GM23338 (cell line): ENCODE results near the gene RAB6A. TPM values are rescaled to one million over a fixed set of nuclear protein-coding genes. Genes with fewer than 3 reads are reported as not detected.

ENCODE experiments used
- ATAC-seq: fragments of 200-7000 bp; cut with Tn5 transposase; 3 replicates; pipeline ENCODE4 v1.9.1; 2020
- DNase-seq: peaks from one replicate; pipeline ENCODE4 v3.0.0-alpha.2; 2015; ENCODE audit warnings: low spot score
- H2AFZ ChIP-seq: fragments of 200-600 bp; sonication (generic); 2 replicates; pipeline ENCODE4 v1.8.0; 2016; ENCODE audit warnings: antibody characterized with exemption, mild to moderate bottlenecking, moderate library complexity
- H3F3A ChIP-seq: fragments of 200-600 bp; sonication (generic); replicated peaks from 2 replicates; pipeline ENCODE4 v1.8.0; 2017; ENCODE audit warnings: antibody characterized with exemption, mixed run types, low read depth
- H3K27ac ChIP-seq: fragments of 200-600 bp; sonication (generic); 2 replicates; pipeline ENCODE4 v1.6.1; 2016; ENCODE audit warnings: low read depth
- H3K27me3 ChIP-seq: fragments of 200-600 bp; sonication (generic); 2 replicates; pipeline ENCODE4 v1.8.0; 2016; ENCODE audit warnings: mild to moderate bottlenecking, mixed run types, moderate library complexity; ENCODE audit not compliant: insufficient read depth
- H3K36me3 ChIP-seq: fragments of 200-600 bp; sonication (generic); 2 replicates; pipeline ENCODE4 v1.8.0; 2016; ENCODE audit warnings: mild to moderate bottlenecking; ENCODE audit not compliant: insufficient read depth
- H3K4me1 ChIP-seq: fragments of 200-600 bp; sonication (generic); 2 replicates; pipeline ENCODE4 v1.8.0; 2016; ENCODE audit warnings: mild to moderate bottlenecking, moderate library complexity; ENCODE audit not compliant: insufficient read depth
- H3K4me2 ChIP-seq: fragments of 200-600 bp; sonication (generic); 2 replicates; pipeline ENCODE4 v1.7.1; 2017; ENCODE audit warnings: mixed run types
- H3K4me3 ChIP-seq: fragments of 200-600 bp; sonication (generic); 2 replicates; pipeline ENCODE4 v1.6.1; 2016; ENCODE audit warnings: mixed run types
- H3K79me2 ChIP-seq: fragments of 200-600 bp; sonication (generic); replicated peaks from 2 replicates; pipeline ENCODE4 v1.8.0; 2017; ENCODE audit warnings: mild to moderate bottlenecking; ENCODE audit not compliant: insufficient read depth
- H3K9me2 ChIP-seq: fragments of 200-600 bp; sonication (generic); 2 replicates; pipeline ENCODE4 v1.8.0; 2017; ENCODE audit not compliant: insufficient read depth
- H4K20me1 ChIP-seq: fragments of 200-600 bp; sonication (generic); replicated peaks from 2 replicates; pipeline ENCODE4 v1.8.0; 2017; ENCODE audit warnings: mild to moderate bottlenecking; ENCODE audit not compliant: insufficient read depth
- H3K27ac Mint-ChIP-seq: 2 replicates; pipeline ENCODE4 v1.8.0; 2020; ENCODE audit warnings: inconsistent platforms, mild to moderate bottlenecking, moderate library complexity, mixed read lengths
- H3K27me3 Mint-ChIP-seq: 3 replicates; pipeline ENCODE4 v1.8.0; 2022; ENCODE audit warnings: low read depth, mild to moderate bottlenecking, moderate library complexity, mixed read lengths, inconsistent platforms; ENCODE audit not compliant: insufficient read depth, poor library complexity
- H3K36me3 Mint-ChIP-seq: 3 replicates; pipeline ENCODE4 v1.8.0; 2021; ENCODE audit warnings: low read depth, mild to moderate bottlenecking, inconsistent platforms, moderate library complexity, mixed read lengths
- H3K4me1 Mint-ChIP-seq: 3 replicates; pipeline ENCODE4 v1.8.0; 2020; ENCODE audit warnings: mild to moderate bottlenecking, inconsistent platforms, mixed read lengths
- H3K4me3 Mint-ChIP-seq: 3 replicates; pipeline ENCODE4 v1.8.0; 2021; ENCODE audit warnings: moderate library complexity, mild to moderate bottlenecking, inconsistent platforms, mixed read lengths
- H3K9me3 Mint-ChIP-seq: 3 replicates; pipeline ENCODE4 v1.8.0; 2020; ENCODE audit warnings: moderate library complexity, mild to moderate bottlenecking, inconsistent platforms, mixed read lengths
- EZH2phosphoT487 ChIP-seq: fragments of 200-600 bp; sonication (generic); IDR thresholded peaks from one replicate; pipeline ENCODE4 v1.8.1; 2018; ENCODE audit warnings: antibody characterized with exemption; ENCODE audit not compliant: unreplicated experiment
- JUNB ChIP-seq: IDR thresholded peaks from one replicate; pipeline ENCODE4 v1.6.1; 2016; ENCODE audit warnings: antibody characterized with exemption; ENCODE audit not compliant: unreplicated experiment
- NANOG ChIP-seq: IDR thresholded peaks from 2 replicates; pipeline ENCODE4 v1.6.1; 2016; ENCODE audit warnings: antibody characterized with exemption, borderline replicate concordance
- POLR2AphosphoS5 ChIP-seq: IDR thresholded peaks from 2 replicates; pipeline ENCODE4 v1.6.1; 2016; ENCODE audit warnings: antibody characterized with exemption, low read depth
- ZNF114 ChIP-seq: fragments of 250-450 bp; sonication (Bioruptor Pico); IDR thresholded peaks from 2 replicates; pipeline ENCODE4 v1.5.0; 2020; ENCODE audit warnings: mild to moderate bottlenecking, moderate library complexity
- ZNF331 ChIP-seq: fragments of 250-450 bp; sonication (Bioruptor Pico); IDR thresholded peaks from 2 replicates; pipeline ENCODE4 v1.5.0; 2020; ENCODE audit warnings: low read depth, mild to moderate bottlenecking, moderate library complexity
- polyA plus RNA-seq: library from polyadenylated mRNA; unstranded; fragments of >200 nt; fragmentation: Nextera tagmentation; extraction: Ambion mirVana; gene quantifications from 2 replicates; pipeline ENCODE4 v1.2.1, GENCODE V29; 2016
- total RNA-seq: library from RNA; depleted of rRNA; stranded (reverse); fragments of >200 nt; shearing (Covaris generic); gene quantifications from 2 replicates; pipeline ENCODE4 v1.2.3, GENCODE V29; 2014
- TF ChIP-seq, protein P1 (sequence below): IDR thresholded peaks from one replicate; pipeline ENCODE4 v1.6.1; 2018; ENCODE audit warnings: antibody characterized with exemption; ENCODE audit not compliant: unreplicated experiment
- TF ChIP-seq, protein P2 (sequence below): IDR thresholded peaks from 2 replicates; pipeline ENCODE4 v1.6.1; 2016; ENCODE audit warnings: antibody characterized with exemption
- TF ChIP-seq, protein P3 (sequence below), 2 experiments: fragments of 200-600 bp in 1 of 2; sonication (generic) in 1 of 2; conservative IDR thresholded peaks; 2 replicates each; pipeline versions ENCODE4 v1.5.1 to v1.6.1; 2016 to 2017; ENCODE audit warnings: antibody characterized with exemption in 2 of 2, low read depth in 2 of 2, mild to moderate bottlenecking in 2 of 2, moderate library complexity in 1 of 2

Gene RAB6A
- total and polyA plus RNA-seq, 2 experiments from 2014 or later = 61.1 to 127 TPM

DNA sequence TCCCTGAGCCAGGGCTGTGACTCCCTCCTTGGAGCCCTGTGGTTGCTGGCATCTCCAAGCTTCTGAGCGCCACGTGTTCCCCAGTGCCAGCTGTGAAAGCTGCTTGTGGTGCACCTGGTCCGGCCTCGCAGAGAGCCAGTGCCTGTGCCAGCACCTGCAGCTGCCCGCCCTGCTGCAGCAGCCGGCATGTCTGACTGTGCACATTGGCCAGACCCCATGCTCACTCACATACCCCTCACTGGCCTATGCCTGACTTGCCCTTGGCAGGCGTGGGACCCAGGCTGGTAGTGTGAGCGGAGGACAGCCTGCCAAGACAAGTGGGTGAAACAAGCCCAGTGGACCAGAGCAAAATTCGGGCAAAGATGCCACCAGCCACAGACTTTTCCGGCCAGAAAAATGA lies 36.6 kb upstream of the RAB6A start:
- Histone ChIP-seq H3K36me3 (no peaks in the 10 kb centered on the region), H4K20me1 (peaks cover 6% of the 10 kb centered on the region), H2AFZ (no peak overlapping the region), H3K79me2 (peaks cover 11% of the 10 kb centered on the region; the same call in 1 of the 2 replicates), H3K4me1 (no peaks in the 10 kb centered on the region), H3K4me3 (no peak overlapping the region), H3K9me2 (no peaks in the 10 kb centered on the region), H3K27me3 (no peaks in the 10 kb centered on the region), H3F3A (no peaks in the 10 kb centered on the region), H3K4me2 (no peak overlapping the region), H3K27ac (no peak overlapping the region)
- no peak overlapping the region for H3K4me3 Mint-ChIP-seq
- no peaks in the 10 kb centered on the region for H3K9me3 Mint-ChIP-seq
- DNase-seq (no peak), ATAC-seq (no peak)
- no peaks in the 10 kb centered on the region for H3K4me1 Mint-ChIP-seq
- H3K27ac Mint-ChIP-seq = no peak overlapping the region
- no peak for TF ChIP-seq EZH2phosphoT487
- peaks cover 7% of the 10 kb centered on the region for H3K36me3 Mint-ChIP-seq
- H3K27me3 Mint-ChIP-seq = no peaks in the 10 kb centered on the region

DNA sequence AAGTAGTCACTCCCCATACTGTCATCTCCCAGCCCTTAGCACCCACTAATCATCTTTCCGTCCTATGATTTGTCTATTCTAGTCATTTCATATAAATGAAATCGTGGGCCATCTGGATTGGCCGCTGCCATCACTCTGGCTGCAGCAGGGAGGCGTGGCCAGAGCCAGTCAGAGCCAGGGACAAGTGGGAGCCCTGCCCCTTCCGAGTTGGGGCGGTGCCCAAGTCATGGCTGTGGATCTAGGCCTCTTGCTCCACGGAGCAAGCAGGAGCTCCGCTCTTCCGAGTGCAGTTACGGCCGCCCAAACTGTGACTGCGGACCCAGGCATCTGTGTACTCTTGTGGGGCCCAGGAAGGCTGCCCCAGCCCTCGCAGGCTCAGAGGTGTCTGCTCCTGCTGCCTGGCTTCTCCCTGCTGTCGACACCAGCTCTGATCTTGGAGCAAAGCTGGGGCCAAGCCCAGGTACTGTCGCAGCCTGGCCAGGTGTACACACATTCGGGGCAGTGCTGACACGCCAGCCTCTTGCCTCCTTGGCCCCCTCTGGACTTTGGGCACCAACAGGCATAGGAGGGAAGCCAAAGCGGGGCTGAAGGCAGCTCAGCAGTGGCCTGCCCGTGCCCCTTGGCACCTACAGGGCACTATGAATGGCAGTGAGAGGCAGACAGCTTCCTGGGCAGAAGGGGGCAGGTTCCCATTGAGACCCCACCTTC lies 35.2 kb upstream of the RAB6A start:
- H3F3A ChIP-seq = no peaks in the 10 kb centered on the region
- DNase-seq (peak; percentile 57), ATAC-seq (peak; percentile 98)
- H3K79me2 ChIP-seq = peaks cover 12% of the 10 kb centered on the region
- H3K27ac ChIP-seq = 0 out of 2 replicates have a peak overlapping the region, but pooled peaks have one; percentile 57
- Mint-ChIP-seq H3K36me3 (peaks cover 7% of the 10 kb centered on the region), H3K27me3 (no peaks in the 10 kb centered on the region), H3K27ac (no peak overlapping the region; the same call in 1 of the 2 replicates), H3K4me1 (no peaks in the 10 kb centered on the region), H3K4me3 (no peak overlapping the region), H3K9me3 (no peaks in the 10 kb centered on the region)
- no peaks in the 10 kb centered on the region for H3K36me3 ChIP-seq
- H3K9me2 ChIP-seq = no peaks in the 10 kb centered on the region
- H4K20me1 ChIP-seq = peaks cover 6% of the 10 kb centered on the region
- no peaks in the 10 kb centered on the region for H3K4me1 ChIP-seq
- H2AFZ ChIP-seq = no peak overlapping the region
- H3K4me3 ChIP-seq = no peak overlapping the region
- no peak overlapping the region for H3K4me2 ChIP-seq
- TF ChIP-seq ZNF114 (CRISPR knock-in tag) (no peak), POLR2AphosphoS5 (no peak), ZNF331 (CRISPR knock-in tag) (no peak), NANOG (no peak), EZH2phosphoT487 (no peak), JUNB (no peak)
- TF ChIP-seq, protein P1, sequence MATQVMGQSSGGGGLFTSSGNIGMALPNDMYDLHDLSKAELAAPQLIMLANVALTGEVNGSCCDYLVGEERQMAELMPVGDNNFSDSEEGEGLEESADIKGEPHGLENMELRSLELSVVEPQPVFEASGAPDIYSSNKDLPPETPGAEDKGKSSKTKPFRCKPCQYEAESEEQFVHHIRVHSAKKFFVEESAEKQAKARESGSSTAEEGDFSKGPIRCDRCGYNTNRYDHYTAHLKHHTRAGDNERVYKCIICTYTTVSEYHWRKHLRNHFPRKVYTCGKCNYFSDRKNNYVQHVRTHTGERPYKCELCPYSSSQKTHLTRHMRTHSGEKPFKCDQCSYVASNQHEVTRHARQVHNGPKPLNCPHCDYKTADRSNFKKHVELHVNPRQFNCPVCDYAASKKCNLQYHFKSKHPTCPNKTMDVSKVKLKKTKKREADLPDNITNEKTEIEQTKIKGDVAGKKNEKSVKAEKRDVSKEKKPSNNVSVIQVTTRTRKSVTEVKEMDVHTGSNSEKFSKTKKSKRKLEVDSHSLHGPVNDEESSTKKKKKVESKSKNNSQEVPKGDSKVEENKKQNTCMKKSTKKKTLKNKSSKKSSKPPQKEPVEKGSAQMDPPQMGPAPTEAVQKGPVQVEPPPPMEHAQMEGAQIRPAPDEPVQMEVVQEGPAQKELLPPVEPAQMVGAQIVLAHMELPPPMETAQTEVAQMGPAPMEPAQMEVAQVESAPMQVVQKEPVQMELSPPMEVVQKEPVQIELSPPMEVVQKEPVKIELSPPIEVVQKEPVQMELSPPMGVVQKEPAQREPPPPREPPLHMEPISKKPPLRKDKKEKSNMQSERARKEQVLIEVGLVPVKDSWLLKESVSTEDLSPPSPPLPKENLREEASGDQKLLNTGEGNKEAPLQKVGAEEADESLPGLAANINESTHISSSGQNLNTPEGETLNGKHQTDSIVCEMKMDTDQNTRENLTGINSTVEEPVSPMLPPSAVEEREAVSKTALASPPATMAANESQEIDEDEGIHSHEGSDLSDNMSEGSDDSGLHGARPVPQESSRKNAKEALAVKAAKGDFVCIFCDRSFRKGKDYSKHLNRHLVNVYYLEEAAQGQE = no peak
- TF ChIP-seq, protein P2, sequence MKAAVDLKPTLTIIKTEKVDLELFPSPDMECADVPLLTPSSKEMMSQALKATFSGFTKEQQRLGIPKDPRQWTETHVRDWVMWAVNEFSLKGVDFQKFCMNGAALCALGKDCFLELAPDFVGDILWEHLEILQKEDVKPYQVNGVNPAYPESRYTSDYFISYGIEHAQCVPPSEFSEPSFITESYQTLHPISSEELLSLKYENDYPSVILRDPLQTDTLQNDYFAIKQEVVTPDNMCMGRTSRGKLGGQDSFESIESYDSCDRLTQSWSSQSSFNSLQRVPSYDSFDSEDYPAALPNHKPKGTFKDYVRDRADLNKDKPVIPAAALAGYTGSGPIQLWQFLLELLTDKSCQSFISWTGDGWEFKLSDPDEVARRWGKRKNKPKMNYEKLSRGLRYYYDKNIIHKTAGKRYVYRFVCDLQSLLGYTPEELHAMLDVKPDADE = no peak
- TF ChIP-seq, protein P3, sequence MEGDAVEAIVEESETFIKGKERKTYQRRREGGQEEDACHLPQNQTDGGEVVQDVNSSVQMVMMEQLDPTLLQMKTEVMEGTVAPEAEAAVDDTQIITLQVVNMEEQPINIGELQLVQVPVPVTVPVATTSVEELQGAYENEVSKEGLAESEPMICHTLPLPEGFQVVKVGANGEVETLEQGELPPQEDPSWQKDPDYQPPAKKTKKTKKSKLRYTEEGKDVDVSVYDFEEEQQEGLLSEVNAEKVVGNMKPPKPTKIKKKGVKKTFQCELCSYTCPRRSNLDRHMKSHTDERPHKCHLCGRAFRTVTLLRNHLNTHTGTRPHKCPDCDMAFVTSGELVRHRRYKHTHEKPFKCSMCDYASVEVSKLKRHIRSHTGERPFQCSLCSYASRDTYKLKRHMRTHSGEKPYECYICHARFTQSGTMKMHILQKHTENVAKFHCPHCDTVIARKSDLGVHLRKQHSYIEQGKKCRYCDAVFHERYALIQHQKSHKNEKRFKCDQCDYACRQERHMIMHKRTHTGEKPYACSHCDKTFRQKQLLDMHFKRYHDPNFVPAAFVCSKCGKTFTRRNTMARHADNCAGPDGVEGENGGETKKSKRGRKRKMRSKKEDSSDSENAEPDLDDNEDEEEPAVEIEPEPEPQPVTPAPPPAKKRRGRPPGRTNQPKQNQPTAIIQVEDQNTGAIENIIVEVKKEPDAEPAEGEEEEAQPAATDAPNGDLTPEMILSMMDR (conservative IDR thresholded peaks at IDR 0.05; ENCODE audit: low read depth in 2 of 2) = no peak
- no peaks in the 10 kb centered on the region for H3K27me3 ChIP-seq
